Suprapubic skin (tissue), 4 donors: ENCODE results near the gene NCLN. TPM values are rescaled to one million over a fixed set of nuclear protein-coding genes. Genes with fewer than 3 reads are reported as not detected.
"Not testable (repeated sequence)": the region's sequence is repeated elsewhere in the genome, so short reads cannot be mapped to it uniquely, and the experiment has no call there.

Experiments
- DNase-seq, 2 donors: peaks; one replicate each; pipeline ENCODE4 v3.0.0-alpha.2; 2019; ENCODE audit warnings: low spot score in 2 of 2
- H3K27ac ChIP-seq: fragments of 200-600 bp; sonication (generic); one replicate; pipeline ENCODE4 v1.5.1; 2019
- H3K27me3 ChIP-seq: fragments of 200-600 bp; sonication (generic); one replicate; pipeline ENCODE4 v1.5.1; 2019
- H3K36me3 ChIP-seq: fragments of 200-600 bp; sonication (generic); one replicate; pipeline ENCODE4 v1.5.1; 2019
- H3K4me1 ChIP-seq: fragments of 200-600 bp; sonication (generic); one replicate; pipeline ENCODE4 v1.5.1; 2019
- H3K4me3 ChIP-seq: fragments of 200-600 bp; sonication (generic); one replicate; pipeline ENCODE4 v1.5.1; 2019; ENCODE audit warnings: mild to moderate bottlenecking
- H3K9me3 ChIP-seq: fragments of 200-600 bp; sonication (generic); one replicate; pipeline ENCODE4 v1.5.1; 2019
- EP300 ChIP-seq: sonication (generic); formaldehyde crosslinking; IDR thresholded peaks from one replicate; pipeline ENCODE4 v1.6.1; 2017; ENCODE audit warnings: antibody characterized with exemption
- POLR2A ChIP-seq, 2 donors: fragments of 450-650 bp; IDR thresholded peaks; one replicate each; pipeline ENCODE4 v1.6.1; 2017; ENCODE audit warnings: antibody characterized with exemption in 2 of 2, mild to moderate bottlenecking in 2 of 2, moderate library complexity in 2 of 2
- POLR2AphosphoS5 ChIP-seq, 3 donors: sonication (generic); formaldehyde crosslinking; IDR thresholded peaks; one replicate each; pipeline ENCODE4 v1.6.1; 2017; ENCODE audit warnings: antibody characterized with exemption in 3 of 3
- WGBS: methylation state at CpG from one replicate; pipeline ENCODE4 v1.1.5; 2018; 5-methylcytosine and 5-hydroxymethylcytosine counted together
- total RNA-seq, 4 donors: library from RNA; depleted of rRNA; stranded (reverse); fragments of >200 nt; gene quantifications; one replicate each; pipeline ENCODE4 v1.1.0, GENCODE V29; 2016
- TF ChIP-seq, protein P1 (sequence below), 2 donors: fragments of 200-600 bp in 1 of 2; fragments of 450-650 bp in 1 of 2; sonication (generic) in 1 of 2; IDR thresholded peaks; one replicate each; pipeline ENCODE4 v1.5.1; 2016 to 2019; ENCODE audit warnings: antibody characterized with exemption in 2 of 2, mild to moderate bottlenecking in 1 of 2, moderate library complexity in 1 of 2

The NCLN gene
- total RNA-seq, 4 donors from 2014 or later: 31.1 to 66.7 (median 35.0) TPM

DNA sequence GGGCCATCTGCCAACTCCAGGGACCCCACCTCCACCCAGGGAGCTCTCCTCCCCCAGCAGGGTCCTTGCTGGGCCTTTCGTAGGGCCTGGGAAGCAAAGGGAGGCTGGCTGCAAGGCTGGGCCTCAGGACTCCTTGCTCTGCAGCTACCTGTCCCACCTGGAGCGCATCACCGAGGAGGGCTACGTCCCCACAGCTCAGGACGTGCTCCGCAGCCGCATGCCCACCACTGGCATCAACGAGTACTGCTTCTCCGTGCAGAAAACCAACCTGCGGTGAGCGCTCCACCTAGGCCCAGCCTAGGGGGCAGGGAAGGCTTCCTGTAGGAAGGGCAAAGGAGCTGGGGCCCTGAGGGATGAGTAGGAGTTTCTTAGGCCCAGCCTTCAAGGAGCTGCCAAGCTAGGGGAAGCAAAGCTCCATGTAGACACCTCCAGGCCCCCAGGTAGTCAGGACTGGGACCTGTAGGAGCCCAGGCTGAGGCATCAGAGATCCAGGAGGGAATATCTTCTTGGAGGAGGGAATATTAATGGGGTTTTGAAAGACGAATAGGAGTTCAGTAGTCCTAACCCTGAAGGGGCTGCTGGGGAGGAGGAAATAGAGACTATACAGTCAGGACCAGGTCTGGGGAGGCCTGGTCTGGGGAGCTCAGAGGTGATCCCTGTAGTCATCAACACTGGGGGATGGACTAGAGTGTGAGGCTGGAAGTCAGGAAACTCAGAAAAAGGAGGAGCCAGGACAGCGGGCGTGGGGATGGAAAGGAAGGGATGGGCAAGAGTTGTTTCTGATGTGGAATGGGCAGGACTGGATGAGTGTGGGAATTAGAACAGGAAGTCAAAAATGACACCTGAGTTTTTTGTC is 33.9 kb upstream of the NCLN start:
- 87% methylated on average over 13 of the region's 14 CpGs for WGBS
- Histone ChIP-seq H3K27ac (no peak overlapping the region), H3K27me3 (no peaks in the 10 kb centered on the region), H3K36me3 (peaks cover 25% of the 10 kb centered on the region), H3K4me3 (no peak overlapping the region), H3K9me3 (no peaks in the 10 kb centered on the region), H3K4me1 (peaks cover 17% of the 10 kb centered on the region)
- no peak for TF ChIP-seq POLR2A (IDR thresholded peaks at IDR 0.05)
- no peak for TF ChIP-seq EP300
- TF ChIP-seq, protein P1, sequence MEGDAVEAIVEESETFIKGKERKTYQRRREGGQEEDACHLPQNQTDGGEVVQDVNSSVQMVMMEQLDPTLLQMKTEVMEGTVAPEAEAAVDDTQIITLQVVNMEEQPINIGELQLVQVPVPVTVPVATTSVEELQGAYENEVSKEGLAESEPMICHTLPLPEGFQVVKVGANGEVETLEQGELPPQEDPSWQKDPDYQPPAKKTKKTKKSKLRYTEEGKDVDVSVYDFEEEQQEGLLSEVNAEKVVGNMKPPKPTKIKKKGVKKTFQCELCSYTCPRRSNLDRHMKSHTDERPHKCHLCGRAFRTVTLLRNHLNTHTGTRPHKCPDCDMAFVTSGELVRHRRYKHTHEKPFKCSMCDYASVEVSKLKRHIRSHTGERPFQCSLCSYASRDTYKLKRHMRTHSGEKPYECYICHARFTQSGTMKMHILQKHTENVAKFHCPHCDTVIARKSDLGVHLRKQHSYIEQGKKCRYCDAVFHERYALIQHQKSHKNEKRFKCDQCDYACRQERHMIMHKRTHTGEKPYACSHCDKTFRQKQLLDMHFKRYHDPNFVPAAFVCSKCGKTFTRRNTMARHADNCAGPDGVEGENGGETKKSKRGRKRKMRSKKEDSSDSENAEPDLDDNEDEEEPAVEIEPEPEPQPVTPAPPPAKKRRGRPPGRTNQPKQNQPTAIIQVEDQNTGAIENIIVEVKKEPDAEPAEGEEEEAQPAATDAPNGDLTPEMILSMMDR (IDR thresholded peaks at IDR 0.05): no peak
- no peak for TF ChIP-seq POLR2AphosphoS5 (IDR thresholded peaks at IDR 0.05)
- no peak for DNase-seq

DNA sequence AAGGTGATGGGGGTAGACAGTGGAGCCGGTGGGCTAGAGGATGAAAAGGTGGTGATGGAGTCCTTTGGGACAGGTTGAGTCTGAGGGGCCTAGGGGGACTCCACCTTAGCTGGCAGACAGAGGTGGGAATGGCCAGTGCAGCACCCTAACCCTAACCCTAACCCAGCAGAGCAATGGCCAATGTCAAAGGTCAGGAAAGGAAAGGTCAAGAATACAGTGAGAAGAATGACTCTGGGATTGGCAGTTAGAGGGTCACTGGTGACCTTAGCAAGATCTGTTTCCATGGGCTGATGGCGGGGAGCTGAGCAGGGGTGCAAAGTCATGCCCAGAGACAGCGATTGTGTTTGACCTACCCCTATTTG is 33.3 kb upstream of the NCLN start:
- WGBS: 94% methylated on average over 3 of the region's 3 CpGs
- no peak overlapping the region for H3K4me3 ChIP-seq
- peaks cover 17% of the 10 kb centered on the region for H3K4me1 ChIP-seq
- TF ChIP-seq EP300 (no peak), POLR2AphosphoS5 (IDR thresholded peaks at IDR 0.05) (no peak), POLR2A (IDR thresholded peaks at IDR 0.05) (no peak)
- TF ChIP-seq, protein P1 (IDR thresholded peaks at IDR 0.05): no peak
- no peak for DNase-seq
- H3K27me3 ChIP-seq: no peaks in the 10 kb centered on the region
- no peak overlapping the region for H3K27ac ChIP-seq
- no peaks in the 10 kb centered on the region for H3K9me3 ChIP-seq
- H3K36me3 ChIP-seq: peaks cover 25% of the 10 kb centered on the region

DNA sequence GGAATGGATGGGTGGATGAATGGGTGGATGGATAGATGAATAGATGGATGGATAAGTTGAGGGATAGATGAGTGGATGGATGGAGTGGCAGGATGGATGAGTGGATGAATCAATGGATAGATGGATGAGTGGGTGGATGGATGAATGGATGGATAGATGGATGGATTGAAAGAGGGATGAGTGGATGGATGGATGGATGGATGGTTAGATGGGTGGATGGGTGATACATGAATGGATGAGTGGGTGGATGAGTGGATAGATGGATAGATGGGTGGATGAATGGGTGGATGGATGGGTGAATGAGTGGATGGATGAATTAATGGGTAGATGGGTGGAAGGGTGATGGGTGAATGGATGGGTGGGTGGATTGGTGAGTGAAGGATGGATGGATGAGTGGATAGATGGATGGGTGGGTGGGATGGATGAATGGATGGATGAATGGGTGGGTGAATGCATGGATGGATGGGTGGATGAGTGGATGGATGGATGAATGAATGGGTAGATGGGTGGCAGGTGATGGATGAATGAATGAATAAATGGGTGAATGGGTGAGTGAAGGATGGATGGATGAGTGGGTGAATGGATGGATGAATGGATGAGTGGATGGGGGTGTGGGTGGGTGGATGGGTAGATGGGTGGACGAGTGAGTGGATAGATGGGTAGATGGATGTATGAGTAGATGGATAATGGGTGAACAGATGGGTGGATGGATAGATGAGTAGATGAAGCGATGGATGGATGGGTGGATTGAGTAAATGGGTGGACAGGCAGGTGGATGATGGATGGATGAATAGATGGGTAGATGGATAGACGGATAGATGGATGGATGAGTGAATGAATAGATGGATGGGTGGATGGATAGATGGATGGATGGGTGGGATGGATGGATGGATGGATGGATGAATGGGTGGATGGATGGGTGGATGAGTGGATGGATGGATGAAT is 32.2 kb upstream of the NCLN start:
- H3K27me3 ChIP-seq: no peaks in the 10 kb centered on the region
- WGBS: 93% methylated on average over 3 of the region's 3 CpGs
- no peak for DNase-seq
- no peaks in the 10 kb centered on the region for H3K9me3 ChIP-seq
- no peak overlapping the region for H3K27ac ChIP-seq
- H3K4me3 ChIP-seq: no peak overlapping the region
- TF ChIP-seq POLR2A (IDR thresholded peaks at IDR 0.05) (no peak), POLR2AphosphoS5 (IDR thresholded peaks at IDR 0.05) (no peak), EP300 (no peak)
- TF ChIP-seq, protein P1 (IDR thresholded peaks at IDR 0.05): no peak
- peaks cover 26% of the 10 kb centered on the region for H3K36me3 ChIP-seq
- H3K4me1 ChIP-seq: peaks cover 17% of the 10 kb centered on the region

DNA sequence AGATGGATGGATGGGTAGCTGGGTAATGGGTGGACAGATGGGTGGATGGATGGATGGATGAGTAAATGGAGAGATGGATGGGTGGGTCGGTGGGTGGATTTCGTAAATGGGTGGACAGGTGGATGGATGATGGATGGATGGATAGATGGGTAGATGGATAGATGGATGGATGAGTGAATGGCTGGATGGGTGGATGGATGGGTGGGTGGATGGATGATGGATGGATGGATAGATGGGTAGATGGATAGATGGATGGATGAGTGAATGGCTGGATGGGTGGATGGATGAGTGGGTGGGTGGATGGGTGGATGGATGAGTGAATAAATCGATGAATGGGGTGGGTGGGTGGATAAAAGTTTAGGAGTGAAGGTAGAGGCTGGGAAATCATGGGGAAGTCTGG is 31.3 kb upstream of the NCLN start:
- not testable (repeated sequence) for H3K4me3 ChIP-seq, DNase-seq, H3K27me3 ChIP-seq, H3K9me3 ChIP-seq
- WGBS: 90% methylated on average over 3 of the region's 3 CpGs
- H3K4me1 ChIP-seq: peaks cover 17% of the 10 kb centered on the region
- H3K36me3 ChIP-seq: peaks cover 25% of the 10 kb centered on the region
- H3K27ac ChIP-seq: peak overlapping the region; percentile 55

DNA sequence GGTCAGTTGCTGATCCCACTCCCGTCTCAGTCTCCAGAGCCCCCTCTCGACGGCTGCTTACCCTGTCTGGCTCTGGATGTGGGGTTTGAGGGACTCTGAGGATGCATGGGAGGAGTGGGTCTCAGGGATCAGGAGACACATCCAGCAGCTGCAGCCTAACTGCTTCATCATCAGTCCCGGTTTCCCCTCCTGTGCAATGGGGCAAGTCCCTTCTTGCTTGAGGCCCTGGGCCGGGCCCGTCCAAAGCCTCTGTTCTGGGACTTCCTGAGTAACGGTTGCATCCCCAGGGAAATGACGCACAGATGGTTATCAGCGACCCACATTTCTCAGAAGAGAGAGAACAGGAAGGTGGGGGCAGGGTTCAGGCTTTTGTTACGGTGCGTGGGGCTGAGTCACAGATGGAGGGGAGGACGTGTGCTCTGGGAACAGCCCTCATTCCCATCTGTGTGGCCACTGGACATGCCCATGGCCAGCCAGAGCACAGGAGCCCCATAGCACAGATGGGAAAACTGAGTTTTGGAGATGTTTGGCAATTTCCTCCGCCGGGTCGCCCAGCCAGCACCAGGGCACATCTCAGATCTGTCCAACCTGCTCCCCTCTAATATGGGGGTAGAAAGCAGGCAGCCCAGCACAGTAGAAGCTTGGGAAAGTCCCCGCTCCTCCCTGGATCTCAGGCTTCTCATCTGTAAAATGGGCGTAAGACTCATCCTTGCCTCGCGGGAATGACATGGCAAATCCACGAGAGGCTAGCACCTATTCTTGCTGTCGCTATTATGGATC is 30.6 kb upstream of the NCLN start:
- Histone ChIP-seq H3K9me3 (no peaks in the 10 kb centered on the region), H3K4me3 (no peak overlapping the region), H3K27ac (peak overlapping the region; percentile 55), H3K4me1 (peaks cover 17% of the 10 kb centered on the region), H3K36me3 (peaks cover 31% of the 10 kb centered on the region), H3K27me3 (no peaks in the 10 kb centered on the region)
- 45% methylated on average over 20 of the region's 21 CpGs for WGBS
- TF ChIP-seq EP300 (no peak), POLR2AphosphoS5 (IDR thresholded peaks at IDR 0.05) (peak; percentile 36 to 64 (median 43))
- DNase-seq: peak in 1 of 2 donors; percentile 84
